ENCODE results near the gene PRSS2.
"Not testable (repeated sequence)": the region's sequence is repeated elsewhere in the genome, so short reads cannot be mapped to it uniquely, and the experiment has no call there.

The PRSS2 gene

DNA sequence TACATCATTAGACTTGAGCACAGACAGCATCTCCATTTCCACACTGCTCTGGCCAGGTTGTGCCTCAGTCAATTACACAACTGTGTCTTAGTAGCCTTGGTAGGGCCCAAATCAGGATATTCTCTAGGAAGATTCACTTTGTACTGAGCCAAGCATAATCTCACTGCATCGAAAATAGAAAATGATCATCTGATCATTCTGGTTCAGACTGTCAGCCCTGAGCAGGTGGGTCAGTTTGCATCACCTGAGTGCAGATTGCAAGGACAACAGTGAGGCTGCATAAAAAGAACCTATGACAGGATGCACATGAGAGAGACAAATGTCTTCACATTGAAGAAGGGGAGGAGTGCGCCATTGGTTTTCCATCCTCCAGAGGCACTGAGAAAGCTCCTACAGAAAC lies 22.4 kb upstream of the PRSS2 start:
- H3K36me3 ChIP-seq (ENCODE audit: control insufficient read depth in 2 of 2, insufficient read depth in 2 of 2, low read length in 2 of 2): not testable (repeated sequence)

GRCh38 chr7:142749218-142749993 lies 21.4 kb upstream of the PRSS2 start, which contains the start of gene PRSS1:
PRSS1 (plus strand) TSS chr7:142749472; CDS start chr7:142749485, 13 bp downstream.
- no peak within 1 kb of the TSS for H3K9ac ChIP-seq (ENCODE audit: low read depth in 1 of 2, low read length in 2 of 2)
- H3K4me1 ChIP-seq (ENCODE audit: control insufficient read depth in 2 of 2, insufficient read depth in 2 of 2, low read length in 2 of 2): no peaks in the 10 kb centered on the region
- no peak within 1 kb of the TSS for H3K27ac ChIP-seq (ENCODE audit: low read depth in 2 of 2, low read length in 2 of 2)
- H3K27me3 ChIP-seq (ENCODE audit: control insufficient read depth in 2 of 2, insufficient read depth in 2 of 2, low read length in 2 of 2): no peaks in the 10 kb centered on the region
- no peaks in the 10 kb centered on the region for H3K9me3 ChIP-seq (ENCODE audit: control insufficient read depth in 2 of 2, low read length in 2 of 2)
- H3K4me3 ChIP-seq (ENCODE audit: low read length in 2 of 2): no peak within 1 kb of the TSS
- no peaks in the 10 kb centered on the region for H3K36me3 ChIP-seq (ENCODE audit: control insufficient read depth in 2 of 2, insufficient read depth in 2 of 2, low read length in 2 of 2)

More for the DNA sequence above, 22.4 kb upstream of the PRSS2 start:
- not testable (repeated sequence) for H3K4me1 ChIP-seq (ENCODE audit: control insufficient read depth in 2 of 2, insufficient read depth in 2 of 2, low read length in 2 of 2); H3K27ac ChIP-seq (ENCODE audit: low read depth in 2 of 2, low read length in 2 of 2); H3K9me3 ChIP-seq (ENCODE audit: control insufficient read depth in 2 of 2, low read length in 2 of 2); H3K4me3 ChIP-seq (ENCODE audit: low read length in 2 of 2); H3K9ac ChIP-seq (ENCODE audit: low read depth in 1 of 2, low read length in 2 of 2); H3K27me3 ChIP-seq (ENCODE audit: control insufficient read depth in 2 of 2, insufficient read depth in 2 of 2, low read length in 2 of 2)

- Histone ChIP-seq H3K9ac (ENCODE audit: low read depth in 1 of 2, low read length in 2 of 2) (no peak overlapping the region), H3K27me3 (ENCODE audit: control insufficient read depth in 2 of 2, insufficient read depth in 2 of 2, low read length in 2 of 2) (no peaks in the 10 kb centered on the region), H3K36me3 (ENCODE audit: control insufficient read depth in 2 of 2, insufficient read depth in 2 of 2, low read length in 2 of 2) (no peaks in the 10 kb centered on the region), H3K27ac (ENCODE audit: low read depth in 2 of 2, low read length in 2 of 2) (no peak overlapping the region), H3K9me3 (ENCODE audit: control insufficient read depth in 2 of 2, low read length in 2 of 2) (no peaks in the 10 kb centered on the region), H3K4me1 (ENCODE audit: control insufficient read depth in 2 of 2, insufficient read depth in 2 of 2, low read length in 2 of 2) (no peaks in the 10 kb centered on the region), H3K4me3 (ENCODE audit: low read length in 2 of 2) (no peak overlapping the region)
Observed at GRCh38 chr7:142750321-142750938, 20.3 kb upstream of the PRSS2 start.

- not testable (repeated sequence) for H3K9ac ChIP-seq (ENCODE audit: low read depth in 1 of 2, low read length in 2 of 2); H3K9me3 ChIP-seq (ENCODE audit: control insufficient read depth in 2 of 2, low read length in 2 of 2); H3K4me1 ChIP-seq (ENCODE audit: control insufficient read depth in 2 of 2, insufficient read depth in 2 of 2, low read length in 2 of 2)
Observed at GRCh38 chr7:142751526-142752175, 19.1 kb upstream of the PRSS2 start.

DNA sequence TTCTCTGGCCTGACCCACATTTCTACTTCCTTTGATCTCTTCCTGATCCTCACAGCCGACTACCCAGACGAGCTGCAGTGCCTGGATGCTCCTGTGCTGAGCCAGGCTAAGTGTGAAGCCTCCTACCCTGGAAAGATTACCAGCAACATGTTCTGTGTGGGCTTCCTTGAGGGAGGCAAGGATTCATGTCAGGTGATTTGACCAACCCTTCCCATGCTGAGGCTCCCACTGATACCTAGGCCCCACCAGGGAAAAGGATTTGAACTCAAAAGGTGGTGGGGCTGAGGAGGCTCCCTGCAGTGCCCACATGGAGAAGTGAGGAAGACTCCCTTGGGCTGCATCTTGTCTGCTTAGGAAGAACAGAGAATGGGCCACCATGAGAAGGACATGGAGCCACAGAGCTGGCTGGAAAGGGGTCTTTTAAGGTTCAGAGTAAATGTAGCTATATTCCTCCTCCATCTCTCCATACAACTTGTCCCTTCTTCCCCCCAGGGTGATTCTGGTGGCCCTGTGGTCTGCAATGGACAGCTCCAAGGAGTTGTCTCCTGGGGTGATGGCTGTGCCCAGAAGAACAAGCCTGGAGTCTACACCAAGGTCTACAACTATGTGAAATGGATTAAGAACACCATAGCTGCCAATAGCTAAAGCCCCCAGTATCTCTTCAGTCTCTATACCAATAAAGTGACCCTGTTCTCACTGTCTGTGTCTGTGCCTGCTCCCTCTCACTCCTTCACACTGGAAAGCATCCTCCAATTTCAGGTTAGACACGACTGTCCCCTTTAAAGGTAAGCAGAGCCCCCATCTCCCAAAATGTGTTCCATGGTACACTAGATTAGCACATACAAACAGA lies 18.2 kb upstream of the PRSS2 start:
- H3K9ac ChIP-seq (ENCODE audit: low read depth in 1 of 2, low read length in 2 of 2): no peak overlapping the region
- H3K36me3 ChIP-seq (ENCODE audit: control insufficient read depth in 2 of 2, insufficient read depth in 2 of 2, low read length in 2 of 2): no peaks in the 10 kb centered on the region
- no peaks in the 10 kb centered on the region for H3K9me3 ChIP-seq (ENCODE audit: control insufficient read depth in 2 of 2, low read length in 2 of 2)
- no peaks in the 10 kb centered on the region for H3K4me1 ChIP-seq (ENCODE audit: control insufficient read depth in 2 of 2, insufficient read depth in 2 of 2, low read length in 2 of 2)
- H3K27me3 ChIP-seq (ENCODE audit: control insufficient read depth in 2 of 2, insufficient read depth in 2 of 2, low read length in 2 of 2): no peaks in the 10 kb centered on the region
- H3K4me3 ChIP-seq (ENCODE audit: low read length in 2 of 2): no peak overlapping the region
- no peak overlapping the region for H3K27ac ChIP-seq (ENCODE audit: low read depth in 2 of 2, low read length in 2 of 2)

More at GRCh38 chr7:142751526-142752175, 19.1 kb upstream of the PRSS2 start:
- not testable (repeated sequence) for H3K27me3 ChIP-seq (ENCODE audit: control insufficient read depth in 2 of 2, insufficient read depth in 2 of 2, low read length in 2 of 2); H3K4me3 ChIP-seq (ENCODE audit: low read length in 2 of 2); H3K27ac ChIP-seq (ENCODE audit: low read depth in 2 of 2, low read length in 2 of 2); H3K36me3 ChIP-seq (ENCODE audit: control insufficient read depth in 2 of 2, insufficient read depth in 2 of 2, low read length in 2 of 2)

- no peak overlapping the region for H3K4me3 ChIP-seq (ENCODE audit: low read length in 2 of 2)
- H3K4me1 ChIP-seq (ENCODE audit: control insufficient read depth in 2 of 2, insufficient read depth in 2 of 2, low read length in 2 of 2): no peaks in the 10 kb centered on the region
- no peak overlapping the region for H3K9ac ChIP-seq (ENCODE audit: low read depth in 1 of 2, low read length in 2 of 2)
- H3K9me3 ChIP-seq (ENCODE audit: control insufficient read depth in 2 of 2, low read length in 2 of 2): no peaks in the 10 kb centered on the region
- H3K36me3 ChIP-seq (ENCODE audit: control insufficient read depth in 2 of 2, insufficient read depth in 2 of 2, low read length in 2 of 2): no peaks in the 10 kb centered on the region
- H3K27ac ChIP-seq (ENCODE audit: low read depth in 2 of 2, low read length in 2 of 2): no peak overlapping the region
- H3K27me3 ChIP-seq (ENCODE audit: control insufficient read depth in 2 of 2, insufficient read depth in 2 of 2, low read length in 2 of 2): no peaks in the 10 kb centered on the region
Observed at GRCh38 chr7:142753366-142753765, 17.4 kb upstream of the PRSS2 start.

DNA sequence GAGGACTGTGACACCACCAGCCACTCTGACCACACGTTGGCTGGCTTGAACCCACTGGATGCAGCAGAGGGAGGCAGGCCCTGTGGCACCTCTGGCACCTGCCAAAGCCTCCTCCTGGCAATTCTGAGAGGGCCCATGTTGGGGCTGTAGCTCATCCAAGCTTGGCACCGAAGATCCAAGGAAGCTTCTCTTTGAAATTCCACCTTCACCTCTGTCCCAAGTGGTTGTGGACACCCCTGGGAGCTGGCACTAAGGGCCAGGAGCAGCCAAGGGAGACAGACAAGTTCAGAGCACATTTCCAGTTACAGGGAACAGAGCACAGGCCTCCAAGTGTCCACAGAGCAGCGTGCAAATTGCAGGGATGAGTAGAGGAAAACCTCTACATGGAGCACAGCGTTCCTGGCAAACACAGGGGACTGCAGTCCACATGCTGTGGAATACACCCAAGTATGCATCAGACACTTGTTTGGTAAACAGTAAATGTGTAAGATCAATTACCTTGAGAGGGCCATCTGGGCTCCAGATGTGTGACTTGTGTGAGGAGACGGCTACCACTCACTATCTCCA lies 16.8 kb upstream of the PRSS2 start:
- not testable (repeated sequence) for H3K9me3 ChIP-seq (ENCODE audit: control insufficient read depth in 2 of 2, low read length in 2 of 2); H3K36me3 ChIP-seq (ENCODE audit: control insufficient read depth in 2 of 2, insufficient read depth in 2 of 2, low read length in 2 of 2); H3K27ac ChIP-seq (ENCODE audit: low read depth in 2 of 2, low read length in 2 of 2); H3K27me3 ChIP-seq (ENCODE audit: control insufficient read depth in 2 of 2, insufficient read depth in 2 of 2, low read length in 2 of 2); H3K4me3 ChIP-seq (ENCODE audit: low read length in 2 of 2); H3K4me1 ChIP-seq (ENCODE audit: control insufficient read depth in 2 of 2, insufficient read depth in 2 of 2, low read length in 2 of 2); H3K9ac ChIP-seq (ENCODE audit: low read depth in 1 of 2, low read length in 2 of 2)

DNA sequence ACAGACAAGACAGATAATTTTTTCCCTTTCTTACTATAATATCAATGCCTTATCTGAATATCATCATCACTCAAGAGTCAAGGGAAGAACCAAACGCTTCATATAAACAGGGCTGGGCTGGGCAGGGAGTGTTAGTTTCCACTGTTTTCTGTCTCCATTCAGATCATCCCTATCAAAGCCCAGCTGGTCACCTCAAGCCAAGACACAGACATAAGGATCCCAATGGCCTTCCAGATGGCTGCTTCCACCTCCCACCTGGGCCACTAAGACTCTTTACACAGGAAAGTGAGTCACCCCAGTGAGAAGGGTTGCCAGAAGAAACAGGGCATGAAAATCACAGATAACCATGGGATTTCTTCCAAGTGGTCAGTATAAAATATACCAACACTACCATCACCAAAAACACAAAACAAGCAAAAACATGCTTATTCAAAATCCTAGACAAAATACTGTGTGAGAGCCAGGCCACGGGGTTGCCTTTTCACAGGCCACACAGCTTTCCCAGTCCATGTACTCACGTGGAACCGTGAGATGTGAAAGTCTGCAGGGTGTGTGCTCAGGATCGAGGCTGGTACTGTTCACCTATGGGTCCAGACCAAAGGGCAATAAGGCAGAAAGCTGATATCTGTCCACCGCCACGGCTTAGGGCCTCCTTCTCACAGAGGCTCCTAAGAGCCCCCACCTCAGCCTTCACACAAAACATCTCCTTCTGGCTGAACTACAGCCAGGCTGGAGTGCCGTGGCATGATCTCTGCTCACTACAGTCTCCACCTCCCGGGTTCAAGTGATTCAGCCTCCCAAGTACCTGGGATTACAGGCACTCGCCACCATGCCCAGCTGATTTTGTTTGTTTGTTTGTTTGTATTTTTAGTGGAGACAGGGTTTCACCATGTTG lies 15.8 kb upstream of the PRSS2 start:
- H3K9me3 ChIP-seq (ENCODE audit: control insufficient read depth in 2 of 2, low read length in 2 of 2): no peaks in the 10 kb centered on the region
- H3K9ac ChIP-seq (ENCODE audit: low read depth in 1 of 2, low read length in 2 of 2): no peak overlapping the region
- H3K4me3 ChIP-seq (ENCODE audit: low read length in 2 of 2): no peak overlapping the region
- H3K27me3 ChIP-seq (ENCODE audit: control insufficient read depth in 2 of 2, insufficient read depth in 2 of 2, low read length in 2 of 2): no peaks in the 10 kb centered on the region
- no peaks in the 10 kb centered on the region for H3K36me3 ChIP-seq (ENCODE audit: control insufficient read depth in 2 of 2, insufficient read depth in 2 of 2, low read length in 2 of 2)
- H3K27ac ChIP-seq (ENCODE audit: low read depth in 2 of 2, low read length in 2 of 2): no peak overlapping the region
- no peaks in the 10 kb centered on the region for H3K4me1 ChIP-seq (ENCODE audit: control insufficient read depth in 2 of 2, insufficient read depth in 2 of 2, low read length in 2 of 2)

DNA sequence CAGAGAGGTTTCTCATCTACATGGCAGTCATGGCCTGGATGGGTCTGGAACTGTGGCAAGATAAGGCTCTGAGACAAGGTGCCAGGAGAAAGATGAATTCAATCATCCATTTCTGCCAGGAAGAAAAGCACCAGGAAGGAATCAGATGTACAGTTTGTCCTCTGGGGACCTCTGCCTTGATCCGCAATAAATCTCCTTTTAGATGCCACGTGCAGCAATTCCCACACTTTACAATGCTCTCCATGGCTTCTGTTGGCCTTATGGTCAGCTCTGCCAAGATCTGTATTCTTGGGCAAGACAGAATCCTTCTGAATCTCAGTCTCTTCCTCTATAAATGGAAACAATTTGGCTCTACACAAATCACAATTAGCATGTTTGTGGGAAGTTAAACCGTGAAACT lies 12.5 kb upstream of the PRSS2 start:
- H3K4me3 ChIP-seq (ENCODE audit: low read length in 2 of 2); H3K9ac ChIP-seq (ENCODE audit: low read depth in 1 of 2, low read length in 2 of 2); H3K27me3 ChIP-seq (ENCODE audit: control insufficient read depth in 2 of 2, insufficient read depth in 2 of 2, low read length in 2 of 2); H3K27ac ChIP-seq (ENCODE audit: low read depth in 2 of 2, low read length in 2 of 2); H3K4me1 ChIP-seq (ENCODE audit: control insufficient read depth in 2 of 2, insufficient read depth in 2 of 2, low read length in 2 of 2); H3K9me3 ChIP-seq (ENCODE audit: control insufficient read depth in 2 of 2, low read length in 2 of 2); H3K36me3 ChIP-seq (ENCODE audit: control insufficient read depth in 2 of 2, insufficient read depth in 2 of 2, low read length in 2 of 2): not testable (repeated sequence)
